Measurements from ENCODE around the gene NOM1. TPM values are rescaled to one million over a fixed set of nuclear protein-coding genes. Genes with fewer than 3 reads are reported as not detected.

The NOM1 gene
- total RNA-seq, 1 experiment from 2014 or later = 35.4 TPM

- ATAC-seq (no peak), DNase-seq (ENCODE audit: low read depth, low spot score) (no peak)
- Histone ChIP-seq H4K20me1 (ENCODE audit: insufficient read depth) (no peaks in the 10 kb centered on the region), H3K4me2 (ENCODE audit: low read length) (no peak overlapping the region), H3K9me2 (ENCODE audit: insufficient read depth) (no peaks in the 10 kb centered on the region), H3K4me3 (replicated peaks in 1 of 2; ENCODE audit: low read depth in 1 of 2, low read length in 2 of 2) (no peak overlapping the region), H3K27me3 (ENCODE audit: insufficient read depth, low read length) (no peaks in the 10 kb centered on the region), H3K9me3 (ENCODE audit: control insufficient read depth in 1 of 2, insufficient read depth in 1 of 2, low read depth in 1 of 2, low read length in 2 of 2) (no peaks in the 10 kb centered on the region), H2AFZ (ENCODE audit: low read depth, low read length, poor library complexity, severe bottlenecking) (no peak overlapping the region), H3K4me1 (ENCODE audit: control insufficient read depth in 1 of 2, insufficient read depth in 2 of 2, low read length in 2 of 2) (no peaks in the 10 kb centered on the region), H3K79me2 (ENCODE audit: insufficient read depth, low read length) (peaks cover 13% of the 10 kb centered on the region), H3K9ac (ENCODE audit: low read length) (no peak overlapping the region), H3K27ac (ENCODE audit: low read depth, low read length) (no peak overlapping the region), H3K36me3 (ENCODE audit: control insufficient read depth in 1 of 2, insufficient read depth in 2 of 2, low read length in 2 of 2) (peaks cover 42 to 45% of the 10 kb centered on the region in 2 experiments; a peak in 3 of 4 replicates)
- CTCF ChIA-PET = interaction anchor here (0.7 kb wide), 1 partner anchor 270 kb away, joined by 3 read pairs; no protein-coding TSS in a partner anchor
- POLR2A ChIA-PET = no interaction called here
- intact Hi-C loops (cut with micrococcal nuclease) = no loop called here
- RAD21 ChIA-PET (ENCODE audit: low non-redundant PET in 1 of 2, low total read pairs in 2 of 2, uncharacterized antibody in 2 of 2, unreplicated experiment in 2 of 2) = interaction anchor here in 1 of 2 experiments (0.6 kb wide), 1 partner anchor 371 kb away, joined by 3 read pairs; no protein-coding TSS in a partner anchor
- TF ChIP-seq EGR1 (IDR thresholded peaks at IDR 0.05; ENCODE audit: low read depth) (no peak), POLR2AphosphoS5 (IDR thresholded peaks at IDR 0.05; ENCODE audit: low read depth, low read length) (no peak), JUND (IDR thresholded peaks at IDR 0.05) (no peak), ELF1 (IDR thresholded peaks at IDR 0.05; ENCODE audit: borderline replicate concordance, low read depth) (no peak)
- TF ChIP-seq, protein P1, sequence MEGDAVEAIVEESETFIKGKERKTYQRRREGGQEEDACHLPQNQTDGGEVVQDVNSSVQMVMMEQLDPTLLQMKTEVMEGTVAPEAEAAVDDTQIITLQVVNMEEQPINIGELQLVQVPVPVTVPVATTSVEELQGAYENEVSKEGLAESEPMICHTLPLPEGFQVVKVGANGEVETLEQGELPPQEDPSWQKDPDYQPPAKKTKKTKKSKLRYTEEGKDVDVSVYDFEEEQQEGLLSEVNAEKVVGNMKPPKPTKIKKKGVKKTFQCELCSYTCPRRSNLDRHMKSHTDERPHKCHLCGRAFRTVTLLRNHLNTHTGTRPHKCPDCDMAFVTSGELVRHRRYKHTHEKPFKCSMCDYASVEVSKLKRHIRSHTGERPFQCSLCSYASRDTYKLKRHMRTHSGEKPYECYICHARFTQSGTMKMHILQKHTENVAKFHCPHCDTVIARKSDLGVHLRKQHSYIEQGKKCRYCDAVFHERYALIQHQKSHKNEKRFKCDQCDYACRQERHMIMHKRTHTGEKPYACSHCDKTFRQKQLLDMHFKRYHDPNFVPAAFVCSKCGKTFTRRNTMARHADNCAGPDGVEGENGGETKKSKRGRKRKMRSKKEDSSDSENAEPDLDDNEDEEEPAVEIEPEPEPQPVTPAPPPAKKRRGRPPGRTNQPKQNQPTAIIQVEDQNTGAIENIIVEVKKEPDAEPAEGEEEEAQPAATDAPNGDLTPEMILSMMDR (IDR thresholded peaks at IDR 0.05 in 2 of 3, conservative IDR thresholded peaks at IDR 0.05 in 1 of 3; ENCODE audit: borderline replicate concordance in 1 of 3, insufficient read depth in 1 of 3, low read depth in 2 of 3, low read length in 2 of 3) = no peak
- TF ChIP-seq, protein P2, sequence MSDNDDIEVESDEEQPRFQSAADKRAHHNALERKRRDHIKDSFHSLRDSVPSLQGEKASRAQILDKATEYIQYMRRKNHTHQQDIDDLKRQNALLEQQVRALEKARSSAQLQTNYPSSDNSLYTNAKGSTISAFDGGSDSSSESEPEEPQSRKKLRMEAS (IDR thresholded peaks at IDR 0.05) = no peak
- no TSS peak for BruUV-seq (replicated peaks)
Measured at GRCh38 chr7:156968183-156968582, 18.7 kb downstream of the NOM1 start.

- Histone ChIP-seq H3K9me3 (ENCODE audit: control insufficient read depth in 1 of 2, insufficient read depth in 1 of 2, low read depth in 1 of 2, low read length in 2 of 2) (no peaks in the 10 kb centered on the region), H3K27me3 (ENCODE audit: insufficient read depth, low read length) (no peaks in the 10 kb centered on the region), H4K20me1 (ENCODE audit: insufficient read depth) (no peaks in the 10 kb centered on the region), H2AFZ (ENCODE audit: low read depth, low read length, poor library complexity, severe bottlenecking) (no peak overlapping the region), H3K9me2 (ENCODE audit: insufficient read depth) (no peaks in the 10 kb centered on the region), H3K79me2 (ENCODE audit: insufficient read depth, low read length) (0 out of 2 replicates have a peak, but pooled peaks cover 3% of the 10 kb centered on the region), H3K4me1 (ENCODE audit: control insufficient read depth in 1 of 2, insufficient read depth in 2 of 2, low read length in 2 of 2) (no peaks in the 10 kb centered on the region), H3K27ac (ENCODE audit: low read depth, low read length) (no peak overlapping the region), H3K4me2 (ENCODE audit: low read length) (no peak overlapping the region), H3K4me3 (replicated peaks in 1 of 2; ENCODE audit: low read depth in 1 of 2, low read length in 2 of 2) (no peak overlapping the region), H3K9ac (ENCODE audit: low read length) (no peak overlapping the region), H3K36me3 (ENCODE audit: control insufficient read depth in 1 of 2, insufficient read depth in 2 of 2, low read length in 2 of 2) (peaks cover 25 to 28% of the 10 kb centered on the region in 2 experiments; a peak in 3 of 4 replicates)
- DNase-seq (ENCODE audit: low read depth, low spot score) = no peak
- CTCF ChIA-PET = interaction anchor here (1.1 kb wide), 1 partner anchor 20 kb away, joined by 3 read pairs; no protein-coding TSS in a partner anchor
- BruUV-seq (replicated peaks) = no TSS peak
- ATAC-seq = peak; percentile 75
- intact Hi-C loops (cut with micrococcal nuclease) = loop anchor here (5.0 to 10.0 kb wide), 2 partner anchors 302 to 415 kb away; no protein-coding TSS in a partner anchor
- POLR2A ChIA-PET = no interaction called here
- RAD21 ChIA-PET (ENCODE audit: low non-redundant PET in 1 of 2, low total read pairs in 2 of 2, uncharacterized antibody in 2 of 2, unreplicated experiment in 2 of 2) = interaction anchor here in 1 of 2 experiments (0.7 kb wide), 1 partner anchor 52 kb away, joined by 3 read pairs; no protein-coding TSS in a partner anchor
- TF ChIP-seq, protein P3, sequence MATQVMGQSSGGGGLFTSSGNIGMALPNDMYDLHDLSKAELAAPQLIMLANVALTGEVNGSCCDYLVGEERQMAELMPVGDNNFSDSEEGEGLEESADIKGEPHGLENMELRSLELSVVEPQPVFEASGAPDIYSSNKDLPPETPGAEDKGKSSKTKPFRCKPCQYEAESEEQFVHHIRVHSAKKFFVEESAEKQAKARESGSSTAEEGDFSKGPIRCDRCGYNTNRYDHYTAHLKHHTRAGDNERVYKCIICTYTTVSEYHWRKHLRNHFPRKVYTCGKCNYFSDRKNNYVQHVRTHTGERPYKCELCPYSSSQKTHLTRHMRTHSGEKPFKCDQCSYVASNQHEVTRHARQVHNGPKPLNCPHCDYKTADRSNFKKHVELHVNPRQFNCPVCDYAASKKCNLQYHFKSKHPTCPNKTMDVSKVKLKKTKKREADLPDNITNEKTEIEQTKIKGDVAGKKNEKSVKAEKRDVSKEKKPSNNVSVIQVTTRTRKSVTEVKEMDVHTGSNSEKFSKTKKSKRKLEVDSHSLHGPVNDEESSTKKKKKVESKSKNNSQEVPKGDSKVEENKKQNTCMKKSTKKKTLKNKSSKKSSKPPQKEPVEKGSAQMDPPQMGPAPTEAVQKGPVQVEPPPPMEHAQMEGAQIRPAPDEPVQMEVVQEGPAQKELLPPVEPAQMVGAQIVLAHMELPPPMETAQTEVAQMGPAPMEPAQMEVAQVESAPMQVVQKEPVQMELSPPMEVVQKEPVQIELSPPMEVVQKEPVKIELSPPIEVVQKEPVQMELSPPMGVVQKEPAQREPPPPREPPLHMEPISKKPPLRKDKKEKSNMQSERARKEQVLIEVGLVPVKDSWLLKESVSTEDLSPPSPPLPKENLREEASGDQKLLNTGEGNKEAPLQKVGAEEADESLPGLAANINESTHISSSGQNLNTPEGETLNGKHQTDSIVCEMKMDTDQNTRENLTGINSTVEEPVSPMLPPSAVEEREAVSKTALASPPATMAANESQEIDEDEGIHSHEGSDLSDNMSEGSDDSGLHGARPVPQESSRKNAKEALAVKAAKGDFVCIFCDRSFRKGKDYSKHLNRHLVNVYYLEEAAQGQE (IDR thresholded peaks at IDR 0.05; ENCODE audit: low read depth) = no peak
- TF ChIP-seq TCF7L2 (IDR thresholded peaks at IDR 0.05; ENCODE audit: borderline replicate concordance, extremely low read depth, insufficient read depth, insufficient read length) = no peak
- no peak for TF ChIP-seq CBX3 (IDR thresholded peaks at IDR 0.05; ENCODE audit: low read depth)
- TF ChIP-seq, protein P1 (IDR thresholded peaks at IDR 0.05 in 2 of 3, conservative IDR thresholded peaks at IDR 0.05 in 1 of 3; ENCODE audit: borderline replicate concordance in 1 of 3, insufficient read depth in 1 of 3, low read depth in 2 of 3, low read length in 2 of 3) = peak; percentile 19 to 49 (median 49); a peak in 3 of 6 replicates
- no peak for TF ChIP-seq FOSL1 (IDR thresholded peaks at IDR 0.05; ENCODE audit: low read depth)
Measured at GRCh38 chr7:156969972-156970420, 20.5 kb downstream of the NOM1 start.

Measured in HCT116 (cell line).